HG02870 (cell line): ENCODE data around the gene FGF2.
"Not testable (repeated sequence)": the region's sequence is repeated elsewhere in the genome, so short reads cannot be mapped to it uniquely, and the experiment has no call there.

Source experiments
- ATAC-seq: cut with Tn5 transposase; IDR thresholded peaks from one replicate; pipeline ENCODE4 v1.9.1; 2021; ENCODE audit warnings: mild to moderate bottlenecking, moderate library complexity; ENCODE audit not compliant: unreplicated experiment

FGF2 gene

DNA sequence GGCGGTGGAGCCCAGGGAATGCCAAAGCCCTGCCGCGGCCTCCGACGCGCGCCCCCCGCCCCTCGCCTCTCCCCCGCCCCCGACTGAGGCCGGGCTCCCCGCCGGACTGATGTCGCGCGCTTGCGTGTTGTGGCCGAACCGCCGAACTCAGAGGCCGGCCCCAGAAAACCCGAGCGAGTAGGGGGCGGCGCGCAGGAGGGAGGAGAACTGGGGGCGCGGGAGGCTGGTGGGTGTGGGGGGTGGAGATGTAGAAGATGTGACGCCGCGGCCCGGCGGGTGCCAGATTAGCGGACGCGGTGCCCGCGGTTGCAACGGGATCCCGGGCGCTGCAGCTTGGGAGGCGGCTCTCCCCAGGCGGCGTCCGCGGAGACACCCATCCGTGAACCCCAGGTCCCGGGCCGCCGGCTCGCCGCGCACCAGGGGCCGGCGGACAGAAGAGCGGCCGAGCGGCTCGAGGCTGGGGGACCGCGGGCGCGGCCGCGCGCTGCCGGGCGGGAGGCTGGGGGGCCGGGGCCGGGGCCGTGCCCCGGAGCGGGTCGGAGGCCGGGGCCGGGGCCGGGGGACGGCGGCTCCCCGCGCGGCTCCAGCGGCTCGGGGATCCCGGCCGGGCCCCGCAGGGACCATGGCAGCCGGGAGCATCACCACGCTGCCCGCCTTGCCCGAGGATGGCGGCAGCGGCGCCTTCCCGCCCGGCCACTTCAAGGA lies at the start of gene FGF2:
TSS of gene FGF2 (plus strand) at position 279 of the 705 bp plus-strand sequence. CDS start at position 623, 344 bp downstream.
- ATAC-seq: peak; percentile 10

DNA sequence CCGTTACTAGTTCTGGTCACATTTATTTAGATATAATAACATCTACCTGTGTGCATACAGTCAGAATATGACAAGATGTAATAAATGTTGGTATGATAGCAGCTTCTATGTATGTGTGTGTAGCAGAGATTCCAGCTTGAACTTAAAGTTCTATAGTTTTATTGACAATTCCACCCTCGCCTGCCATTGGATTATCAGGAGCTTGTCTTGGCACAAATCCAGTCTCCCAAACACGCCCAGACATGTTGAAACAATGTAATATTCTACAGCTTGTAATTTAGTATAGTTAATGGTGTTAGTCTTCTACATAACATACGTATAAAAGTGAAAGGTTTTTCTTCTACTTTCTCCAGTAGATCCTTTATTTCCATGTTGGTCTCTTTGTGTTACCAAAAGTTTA lies 49.7 kb upstream of the FGF2 start:
- ATAC-seq: no peak

DNA sequence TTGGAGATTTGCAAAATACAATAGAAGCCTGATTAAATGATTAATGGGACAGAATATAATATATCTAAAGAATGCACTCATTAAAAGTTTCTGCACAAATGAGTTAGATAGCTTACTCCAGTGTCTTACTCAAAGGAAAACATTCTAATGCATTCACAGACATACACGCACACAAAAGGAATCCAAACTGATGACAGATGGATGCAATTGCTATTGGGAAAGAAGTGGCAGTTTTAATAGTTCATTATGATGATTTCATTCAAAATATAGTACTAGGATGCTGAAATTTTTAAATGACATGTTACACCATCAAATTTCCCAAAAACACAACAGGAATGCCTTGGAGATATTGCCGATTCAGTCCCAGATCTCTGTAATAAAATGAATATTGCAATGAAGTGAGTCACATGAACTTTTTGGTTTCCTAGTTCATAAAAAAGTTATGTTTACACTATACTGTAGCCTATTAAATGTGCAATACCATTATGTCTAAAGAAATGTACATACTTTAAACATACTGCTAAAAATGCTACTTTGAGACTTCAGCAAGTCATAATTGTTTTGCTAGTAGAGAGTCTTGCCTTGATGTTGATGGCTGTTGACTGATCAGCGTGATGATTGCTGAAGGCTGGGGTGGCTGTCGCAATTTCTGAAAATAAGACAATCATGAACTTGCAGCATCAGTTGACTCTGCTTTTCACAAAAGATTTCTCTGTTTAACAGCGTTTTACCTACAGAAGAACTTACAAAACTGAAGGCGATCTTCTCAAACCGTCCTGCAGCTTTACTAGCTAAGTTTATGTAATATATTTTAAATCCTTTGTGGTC lies 48.6 kb upstream of the FGF2 start:
- ATAC-seq: no peak

DNA sequence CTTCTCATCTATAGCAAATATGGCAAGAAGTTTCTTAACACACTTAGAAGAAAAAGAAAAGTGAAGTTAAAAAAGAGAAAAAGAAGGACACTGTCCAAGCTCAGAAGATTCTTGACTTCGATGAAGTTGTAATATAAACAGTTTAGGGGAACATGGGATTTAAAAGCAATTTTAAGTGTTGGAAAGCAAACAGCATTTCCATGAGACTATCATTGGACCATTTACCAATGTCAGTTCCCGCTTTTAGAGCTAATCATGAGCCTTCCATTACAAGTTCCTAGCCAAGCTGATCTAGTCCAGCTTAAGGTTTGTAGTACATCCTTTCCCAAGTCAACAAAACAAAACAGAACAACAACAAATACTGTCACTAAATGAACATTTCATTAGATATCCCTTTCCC lies 45.1 kb upstream of the FGF2 start:
- no peak for ATAC-seq

DNA sequence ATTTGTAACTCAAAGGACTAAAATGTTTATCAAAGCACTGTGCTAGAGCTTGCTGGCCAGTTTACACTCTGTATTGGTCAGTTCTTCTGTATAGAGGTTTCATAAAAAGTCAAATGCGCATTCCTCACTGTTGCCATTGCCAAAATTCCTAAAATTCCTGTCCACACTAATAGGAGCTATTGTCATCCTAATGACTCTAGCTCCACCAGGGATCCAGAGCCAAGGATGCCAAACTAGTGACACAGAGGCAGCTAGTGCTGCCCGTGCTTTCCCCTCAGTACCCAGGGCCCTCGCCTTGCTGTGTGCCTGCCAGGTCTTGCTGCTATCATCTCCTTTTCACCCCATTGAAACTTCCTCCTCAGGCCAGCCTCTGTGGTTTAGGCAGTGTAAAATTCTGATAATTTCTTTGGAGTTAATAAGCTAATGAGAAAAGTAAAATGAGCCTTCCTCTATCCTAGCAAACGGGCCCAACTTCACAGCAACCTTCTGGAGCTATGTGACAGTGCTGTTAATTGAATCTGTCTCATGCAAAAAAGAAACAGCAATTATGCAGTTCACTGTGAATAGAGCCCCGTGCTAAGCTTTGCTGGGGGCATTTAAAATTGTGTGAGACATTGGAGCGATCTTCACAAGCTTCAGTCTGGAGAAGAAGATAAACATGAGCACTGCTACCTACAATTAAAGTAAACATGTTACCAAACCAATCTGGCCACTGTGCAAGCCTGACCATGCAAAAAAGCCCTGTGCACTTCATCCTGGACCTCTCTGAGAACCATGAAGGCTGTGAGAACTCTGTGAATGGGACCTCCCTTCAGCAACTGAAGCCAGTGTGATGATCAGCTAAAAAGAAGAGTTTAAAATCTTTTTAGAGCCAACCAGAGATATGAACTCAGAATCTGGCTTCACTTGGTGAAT lies 43.1 kb upstream of the FGF2 start:
- no peak for ATAC-seq

DNA sequence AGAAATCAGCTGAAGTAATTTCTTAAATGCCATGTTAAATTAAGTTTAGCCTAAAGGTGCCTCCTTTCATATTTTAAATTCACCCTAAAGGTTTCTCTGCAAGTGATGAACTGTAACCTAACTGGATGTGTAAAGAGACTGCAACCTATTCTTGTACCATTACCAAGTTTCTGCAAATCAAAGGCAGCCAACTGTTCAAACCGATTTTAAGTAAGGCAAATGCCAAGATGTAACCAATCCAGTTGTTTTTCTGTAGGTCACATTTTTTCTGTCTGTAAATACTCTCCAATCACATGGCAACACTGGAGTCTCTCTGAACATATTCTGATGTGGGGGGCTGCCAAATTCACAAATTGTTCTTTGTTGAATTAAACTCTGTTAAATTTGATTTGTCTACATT lies 42.4 kb upstream of the FGF2 start:
- no peak for ATAC-seq

DNA sequence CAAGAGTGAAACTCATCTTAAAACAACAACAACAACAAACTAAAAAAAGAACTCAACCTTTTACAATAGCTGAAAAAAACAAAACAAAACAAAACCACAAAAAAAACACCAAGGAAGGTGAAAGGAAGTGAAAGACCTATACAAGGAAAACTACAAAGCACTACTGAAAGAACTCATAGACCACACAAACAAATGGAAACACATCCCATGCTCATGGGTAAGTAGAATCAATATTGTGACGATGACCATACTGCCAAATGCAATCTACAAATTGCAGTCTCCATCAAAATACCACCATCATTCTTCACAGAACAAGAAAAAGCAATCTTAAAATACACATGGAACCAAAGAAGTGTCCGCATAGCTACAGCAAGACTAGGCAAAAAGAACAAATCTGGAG lies 41.5 kb upstream of the FGF2 start:
- no peak for ATAC-seq

DNA sequence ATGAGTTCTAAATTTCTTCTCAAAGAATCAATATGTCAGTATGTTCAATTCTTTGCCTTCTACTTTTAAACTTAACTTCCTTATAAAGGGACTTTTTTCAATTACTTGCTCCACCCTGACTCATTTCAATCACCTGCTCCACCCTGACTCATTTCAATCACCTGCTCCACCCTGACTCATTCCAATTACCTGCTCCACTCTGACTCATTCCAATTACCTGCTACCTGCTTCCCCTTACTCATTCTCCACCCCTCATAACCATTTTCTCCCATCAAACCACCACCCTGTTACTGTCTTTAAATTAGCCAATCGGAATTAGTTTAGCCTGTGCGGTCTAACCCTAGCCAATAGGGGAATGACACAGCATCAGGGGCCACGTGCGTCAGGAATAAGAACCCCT lies 40.3 kb upstream of the FGF2 start:
- not testable (repeated sequence) for ATAC-seq

DNA sequence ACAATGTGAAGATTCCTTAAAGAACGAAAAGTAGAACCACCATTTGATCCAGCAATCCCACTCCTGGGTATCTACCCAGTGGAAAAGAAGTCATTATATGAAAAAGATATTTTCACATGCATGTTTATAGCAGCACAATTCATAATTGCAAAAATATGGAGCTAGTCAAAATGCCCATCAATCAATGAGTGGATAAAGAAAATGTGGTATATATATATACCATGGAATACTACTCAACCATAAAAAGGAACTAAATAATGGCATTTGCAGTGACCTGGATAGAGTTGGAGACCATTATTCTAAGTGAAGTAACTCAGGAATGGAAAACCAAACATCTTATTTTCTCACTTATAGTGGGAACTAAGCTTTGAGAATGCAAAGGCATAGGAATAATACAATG lies 39.7 kb upstream of the FGF2 start:
- not testable (repeated sequence) for ATAC-seq

DNA sequence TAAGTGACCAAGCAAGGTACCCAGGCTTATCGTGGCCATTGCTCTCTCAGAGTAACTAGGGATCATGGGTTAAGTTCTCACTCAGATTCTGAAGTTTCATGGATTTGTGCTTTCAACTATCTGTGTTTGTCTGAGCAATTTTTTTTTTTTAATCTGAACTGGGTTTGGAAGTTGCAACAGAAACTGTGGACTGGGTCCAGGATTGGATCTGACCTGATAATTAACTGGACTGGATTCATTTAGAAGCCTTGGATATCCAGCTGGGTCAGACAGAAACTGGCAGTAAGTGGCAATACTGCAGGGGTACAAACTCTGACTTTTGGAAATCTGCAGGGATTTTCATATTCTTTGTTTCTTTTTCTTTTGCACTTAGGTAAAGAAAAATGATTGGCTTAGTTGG lies 38.7 kb upstream of the FGF2 start:
- ATAC-seq: no peak

DNA sequence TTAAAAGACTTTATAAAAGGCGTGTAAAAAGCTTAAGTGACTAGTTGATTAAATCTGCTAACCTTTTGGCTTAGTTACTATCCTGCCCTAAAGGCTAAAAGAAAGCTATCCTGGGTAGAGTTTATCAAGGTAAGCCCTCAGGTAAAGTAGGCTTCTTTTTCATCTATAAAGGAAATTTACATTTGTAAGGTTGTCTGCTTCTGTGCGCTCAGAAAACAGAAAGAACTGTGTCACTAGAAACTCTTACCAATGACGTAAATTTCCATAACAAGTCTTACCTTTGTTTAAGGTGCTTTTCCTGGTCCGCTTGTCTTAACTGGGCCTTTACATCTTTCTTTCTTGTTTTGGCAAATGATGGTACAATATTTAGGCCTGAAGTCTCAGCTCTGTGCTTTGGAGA lies 37.7 kb upstream of the FGF2 start:
- ATAC-seq: no peak

DNA sequence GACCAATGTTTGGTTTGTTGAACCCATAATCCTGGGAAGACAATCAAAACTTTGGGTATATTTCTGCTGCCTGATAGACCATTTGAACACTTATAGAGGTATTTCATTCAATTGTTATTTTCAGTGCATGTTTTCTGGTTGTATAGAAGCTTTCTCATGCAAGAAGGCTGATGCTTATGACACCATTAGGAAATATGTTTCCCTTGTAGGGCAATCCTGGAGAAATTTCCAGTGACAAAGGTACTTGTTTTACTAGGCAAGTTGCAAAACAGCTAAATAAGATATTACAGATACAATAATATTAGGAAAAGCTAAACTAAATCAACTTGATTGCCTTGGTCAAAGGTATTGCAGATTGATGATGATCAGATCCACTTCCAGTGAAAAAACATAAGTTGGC lies 32.8 kb upstream of the FGF2 start:
- ATAC-seq: no peak

DNA sequence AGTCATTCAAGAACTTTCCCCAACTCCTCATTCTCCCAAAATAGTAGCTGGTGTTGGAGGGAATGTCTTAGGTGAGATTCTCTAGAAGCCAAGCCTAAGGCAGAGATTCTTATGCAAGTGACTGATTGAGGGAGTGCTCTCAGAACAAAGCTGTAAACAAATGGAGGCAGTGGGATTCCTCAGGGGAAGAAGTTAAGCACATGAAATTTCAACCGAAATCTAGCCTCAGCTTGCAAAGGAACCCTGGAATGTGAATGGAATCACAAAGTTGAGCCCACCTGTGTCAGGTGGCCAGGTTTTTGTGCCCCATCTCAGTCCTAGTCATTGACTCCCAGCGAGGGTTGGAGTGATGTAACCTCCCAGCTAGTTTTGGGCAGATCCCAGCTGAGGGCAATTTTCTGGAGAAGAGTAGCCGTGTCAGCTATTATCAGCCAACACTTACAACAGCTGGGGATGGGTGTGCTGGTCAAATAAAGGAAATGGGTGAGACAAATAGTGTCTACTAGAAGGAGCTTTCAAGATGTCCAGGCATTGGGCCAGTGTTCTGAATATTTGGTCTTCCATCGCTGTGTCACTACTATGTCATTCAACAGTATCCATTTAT lies 29.7 kb upstream of the FGF2 start:
- ATAC-seq: no peak

DNA sequence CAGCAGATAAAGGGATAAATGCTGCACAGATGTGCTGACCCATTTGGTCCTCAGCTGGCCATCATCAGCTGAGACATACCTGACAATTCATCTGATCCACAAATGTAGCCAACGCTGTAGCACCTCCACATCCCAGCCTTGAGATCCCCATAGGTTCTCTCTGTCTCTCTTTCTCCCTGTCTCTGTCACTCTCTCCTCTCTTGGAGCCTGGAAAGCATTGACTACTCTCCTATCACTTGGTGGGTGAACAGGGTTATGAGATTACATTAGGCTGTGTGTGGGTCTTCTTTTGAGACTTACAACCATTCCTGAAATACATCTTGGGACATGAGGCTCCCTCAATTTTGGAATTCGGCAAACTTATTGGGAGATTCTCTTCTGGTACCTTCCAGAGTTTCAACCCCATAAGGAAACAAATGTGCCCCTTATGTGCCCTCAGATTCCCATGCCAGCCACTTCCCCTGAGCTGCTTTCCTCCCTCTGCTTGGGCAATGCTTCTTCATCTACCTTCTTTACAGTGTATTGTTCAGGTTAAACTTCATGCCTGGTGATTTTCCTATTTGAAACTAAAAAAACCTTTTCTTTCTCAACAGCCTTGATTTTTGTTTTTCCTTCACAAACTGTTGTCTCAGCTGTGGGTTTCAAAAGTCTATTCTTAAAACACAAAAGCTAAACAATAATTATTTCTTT lies 29.1 kb upstream of the FGF2 start:
- ATAC-seq: peak; percentile 6

DNA sequence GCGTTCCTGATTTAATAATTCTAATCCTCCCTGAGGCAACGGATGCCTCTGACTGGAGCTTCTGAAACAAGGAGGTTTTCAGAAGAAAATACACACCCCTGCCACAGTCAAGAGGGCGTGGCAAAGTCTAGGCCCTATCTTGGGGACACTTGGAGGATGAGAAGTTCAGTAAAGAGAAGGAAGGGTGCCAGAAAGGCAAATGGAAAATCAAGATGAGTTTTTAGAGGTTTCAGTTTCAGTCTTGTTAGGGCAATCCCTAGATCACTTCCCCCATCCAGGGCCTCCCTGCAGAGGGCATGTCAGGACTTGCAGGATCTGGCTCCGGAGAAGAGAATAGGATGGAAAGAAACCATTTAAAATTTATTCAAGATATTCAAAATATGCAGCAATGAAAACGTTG lies 28.5 kb upstream of the FGF2 start:
- peak; percentile 65 for ATAC-seq

DNA sequence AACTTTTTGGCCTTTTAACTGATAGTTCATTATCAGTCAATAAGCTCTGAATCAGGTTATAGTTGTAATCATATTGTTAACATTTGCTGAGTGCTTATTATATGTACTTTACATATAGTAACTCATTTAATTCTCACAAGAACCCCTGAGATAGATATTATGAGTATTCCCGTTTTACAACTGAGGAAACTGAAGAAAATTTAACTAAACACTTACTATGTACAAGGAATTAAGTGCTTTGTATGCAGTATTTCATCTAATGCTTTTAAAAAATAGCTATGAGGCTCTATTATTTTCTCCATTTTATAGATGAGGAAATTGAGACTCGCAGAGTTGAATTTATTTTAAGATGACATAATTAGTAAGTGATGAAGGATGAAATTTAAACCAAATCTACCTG lies 27.7 kb upstream of the FGF2 start:
- ATAC-seq: no peak

DNA sequence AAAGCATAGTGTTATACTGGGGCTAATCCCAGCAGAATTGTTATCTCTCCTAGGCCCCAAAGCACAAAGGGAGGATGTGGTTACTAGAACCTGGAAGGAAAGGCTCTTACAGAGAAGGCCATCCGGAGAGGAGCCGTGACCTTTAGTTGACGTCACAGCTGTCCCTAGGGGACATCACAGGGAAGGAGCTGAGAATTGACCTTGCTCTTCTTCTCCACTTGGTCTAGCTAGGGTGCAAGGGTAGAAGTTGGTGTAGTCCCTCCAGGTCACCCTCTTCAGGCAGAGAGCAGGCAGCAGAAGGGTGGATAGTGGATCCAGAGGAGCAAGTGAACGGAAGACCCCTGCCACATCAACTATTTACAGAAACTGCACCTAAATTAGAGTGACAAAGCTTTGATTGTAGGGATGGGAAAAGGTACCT lies 22.8 kb upstream of the FGF2 start:
- no peak for ATAC-seq

DNA sequence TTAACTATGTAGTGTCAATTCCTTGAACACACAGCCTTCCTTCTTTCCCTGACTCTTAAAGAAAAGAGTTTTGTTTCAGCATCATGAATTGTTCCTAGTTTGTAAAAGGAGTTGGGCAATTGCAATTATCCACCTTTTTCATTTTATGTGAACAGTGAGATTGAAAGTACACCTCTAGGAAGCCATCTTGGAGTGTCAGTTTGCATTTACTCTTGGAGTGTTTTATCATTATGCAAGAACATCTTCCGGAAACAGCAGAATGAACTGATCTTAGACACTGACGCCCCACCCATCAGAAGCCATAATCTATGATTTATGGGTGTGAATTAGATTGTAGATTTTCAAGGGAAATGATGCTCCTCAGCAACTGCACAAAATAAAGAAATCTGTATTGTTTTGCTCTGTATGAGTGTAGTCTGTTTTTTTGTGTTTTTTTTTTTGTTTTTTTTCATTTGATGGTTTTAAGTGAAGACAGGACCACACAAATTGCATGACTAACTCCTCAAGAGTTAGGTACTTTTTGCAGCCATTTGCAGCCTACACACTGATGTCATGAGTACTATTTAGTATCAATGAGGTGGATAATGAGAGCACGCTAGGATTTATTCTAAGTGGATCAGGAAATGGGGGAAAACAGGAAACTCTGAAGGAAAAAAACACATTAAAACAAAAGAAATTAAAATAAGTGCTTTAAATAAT lies 19.5 kb upstream of the FGF2 start:
- ATAC-seq: no peak

DNA sequence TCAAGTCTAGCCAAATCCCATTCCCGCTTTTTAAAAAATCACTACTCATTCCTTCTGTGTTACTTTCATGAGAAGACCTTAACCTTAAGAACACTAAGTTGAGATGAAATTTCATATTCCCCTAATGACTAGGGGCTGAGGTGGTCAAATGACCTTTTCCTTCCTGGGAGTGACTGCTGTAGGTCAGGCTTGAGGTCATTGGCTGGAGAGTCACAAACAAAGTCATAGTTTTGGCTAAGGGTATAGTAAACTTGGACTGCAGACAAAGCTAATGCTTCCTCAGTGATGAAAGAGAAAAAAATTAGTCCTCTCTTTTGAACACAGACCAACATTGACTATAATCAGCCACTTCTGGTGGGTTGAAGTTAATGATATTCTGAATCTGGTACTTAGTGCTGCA lies 16.0 kb upstream of the FGF2 start:
- no peak for ATAC-seq

DNA sequence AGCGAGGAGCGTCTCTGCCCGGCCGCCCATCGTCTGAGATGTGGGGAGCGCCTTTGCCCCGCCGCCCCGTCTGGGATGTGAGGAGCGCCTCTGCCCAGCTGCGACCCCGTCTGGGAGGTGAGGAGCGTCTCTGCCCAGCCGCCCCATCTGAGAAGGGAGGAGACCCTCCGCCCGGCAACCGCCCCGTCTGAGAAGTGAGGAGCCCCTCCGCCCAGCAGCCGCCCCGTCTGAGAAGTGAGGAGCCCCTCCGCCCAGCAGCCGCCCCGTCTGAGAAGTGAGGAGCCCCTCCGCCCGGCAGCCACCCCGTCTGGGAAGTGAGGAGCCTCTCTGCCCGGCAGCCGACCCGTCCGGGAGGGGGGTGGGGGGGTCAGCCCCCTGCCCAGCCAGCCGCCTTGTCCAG lies 14.8 kb upstream of the FGF2 start:
- not testable (repeated sequence) for ATAC-seq
